HG03108 (cell line): Measurements from ENCODE around the gene FAF1.

Experiments used
- ATAC-seq: cut with Tn5 transposase; IDR thresholded peaks from one replicate; pipeline ENCODE4 v1.9.1; 2021; ENCODE audit warnings: moderate library complexity; ENCODE audit not compliant: unreplicated experiment

The FAF1 gene

GRCh38 chr1:50450861-50451653 is 509.0 kb downstream of the FAF1 start:
- ATAC-seq, result no peak

DNA sequence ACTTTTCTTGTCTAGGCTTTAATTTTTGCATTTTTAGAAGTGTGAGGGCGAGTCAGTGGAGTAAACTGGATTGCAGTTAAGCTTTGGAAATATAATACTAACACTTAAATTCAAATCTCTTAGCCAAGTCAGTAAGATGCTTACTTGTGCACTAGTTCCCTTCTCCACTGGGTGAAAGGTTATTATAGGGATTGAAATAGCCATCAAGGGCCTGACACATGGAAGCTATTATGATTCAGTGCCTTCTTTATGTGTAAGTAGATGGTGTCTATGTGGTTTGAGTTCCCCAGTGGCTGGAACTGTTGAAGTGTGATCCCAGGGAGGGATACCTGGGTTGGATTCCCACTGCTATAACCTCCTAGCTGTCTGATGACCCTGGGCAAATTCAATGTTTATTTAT is 512.1 kb downstream of the FAF1 start:
- no peak for ATAC-seq

- ATAC-seq, result no peak
Observed at GRCh38 chr1:50441183-50441582, 518.9 kb downstream of the FAF1 start.

DNA sequence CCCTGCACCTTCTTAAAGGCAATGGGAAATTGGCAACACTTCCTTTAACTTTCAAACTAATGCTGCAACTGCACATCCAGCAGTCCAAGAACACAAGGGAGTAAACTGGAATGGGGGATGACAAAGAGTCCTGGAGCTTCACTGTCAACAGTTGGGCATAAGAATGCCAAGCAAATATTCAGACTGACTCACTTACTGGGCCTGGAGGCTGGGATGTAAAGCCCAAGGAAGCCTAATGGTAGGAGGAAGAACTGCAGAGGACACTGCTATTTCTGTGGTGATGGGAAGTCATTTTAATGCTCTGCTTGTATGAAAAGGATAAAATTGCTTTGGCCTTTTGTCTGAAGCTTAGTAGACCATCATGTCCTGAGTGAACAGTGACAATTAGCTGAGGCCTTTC is 521.1 kb downstream of the FAF1 start:
- ATAC-seq, result no peak

- ATAC-seq, result no peak
Observed at GRCh38 chr1:50436489-50436888, 523.6 kb downstream of the FAF1 start.

- ATAC-seq, result no peak
Observed at GRCh38 chr1:50430010-50430405, 530.1 kb downstream of the FAF1 start.

DNA sequence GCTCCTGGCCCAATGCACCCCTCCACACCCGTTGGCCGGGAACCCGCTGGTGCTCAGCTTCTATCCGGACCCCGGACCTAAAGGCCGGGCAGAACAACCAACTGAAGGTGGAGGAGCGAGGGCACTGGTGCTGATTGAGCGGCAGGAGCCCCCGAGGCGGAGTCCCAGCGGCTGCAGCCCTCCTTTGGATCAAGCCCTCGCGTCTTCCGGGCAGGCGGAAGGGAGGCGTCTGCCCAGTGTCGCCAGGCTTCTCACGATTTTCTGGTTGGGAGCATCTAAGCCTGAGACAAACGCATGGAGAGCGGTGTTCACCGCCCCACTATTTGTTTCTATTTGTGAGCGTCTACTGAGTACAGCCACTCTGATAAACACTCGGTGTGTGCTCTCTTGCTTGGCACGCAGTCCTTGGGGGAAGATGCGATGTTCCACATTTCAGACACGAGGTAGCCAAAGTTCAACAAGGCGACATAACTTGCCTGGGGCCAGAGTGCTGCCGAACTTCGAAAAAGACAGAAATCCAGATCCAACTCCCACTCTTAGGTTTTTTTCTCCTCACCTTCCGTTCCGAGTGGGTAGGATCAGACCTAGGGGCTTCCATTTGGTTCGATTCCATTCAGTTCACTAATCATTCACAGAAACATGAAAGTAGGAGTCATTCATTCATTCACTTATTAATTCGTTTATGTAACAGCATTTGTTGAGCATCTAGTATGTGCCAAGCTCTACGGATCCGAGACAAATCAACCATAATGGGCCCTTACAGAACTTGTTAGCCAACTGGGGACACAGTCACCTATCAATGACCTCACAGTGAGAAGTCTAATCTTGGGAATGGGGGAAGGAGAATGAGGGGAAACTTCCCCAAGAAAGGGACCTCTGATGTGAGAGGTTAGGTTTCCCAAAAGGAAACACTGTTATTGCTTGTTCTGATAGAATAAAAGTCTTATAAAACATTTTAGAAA is 532.0 kb downstream of the FAF1 start:
- no peak for ATAC-seq

GRCh38 chr1:50427086-50427817 is 532.8 kb downstream of the FAF1 start:
- no peak for ATAC-seq

GRCh38 chr1:50426702-50427085 is 533.4 kb downstream of the FAF1 start:
- no peak for ATAC-seq

GRCh38 chr1:50426108-50426700 is 533.9 kb downstream of the FAF1 start:
- ATAC-seq, result no peak

DNA sequence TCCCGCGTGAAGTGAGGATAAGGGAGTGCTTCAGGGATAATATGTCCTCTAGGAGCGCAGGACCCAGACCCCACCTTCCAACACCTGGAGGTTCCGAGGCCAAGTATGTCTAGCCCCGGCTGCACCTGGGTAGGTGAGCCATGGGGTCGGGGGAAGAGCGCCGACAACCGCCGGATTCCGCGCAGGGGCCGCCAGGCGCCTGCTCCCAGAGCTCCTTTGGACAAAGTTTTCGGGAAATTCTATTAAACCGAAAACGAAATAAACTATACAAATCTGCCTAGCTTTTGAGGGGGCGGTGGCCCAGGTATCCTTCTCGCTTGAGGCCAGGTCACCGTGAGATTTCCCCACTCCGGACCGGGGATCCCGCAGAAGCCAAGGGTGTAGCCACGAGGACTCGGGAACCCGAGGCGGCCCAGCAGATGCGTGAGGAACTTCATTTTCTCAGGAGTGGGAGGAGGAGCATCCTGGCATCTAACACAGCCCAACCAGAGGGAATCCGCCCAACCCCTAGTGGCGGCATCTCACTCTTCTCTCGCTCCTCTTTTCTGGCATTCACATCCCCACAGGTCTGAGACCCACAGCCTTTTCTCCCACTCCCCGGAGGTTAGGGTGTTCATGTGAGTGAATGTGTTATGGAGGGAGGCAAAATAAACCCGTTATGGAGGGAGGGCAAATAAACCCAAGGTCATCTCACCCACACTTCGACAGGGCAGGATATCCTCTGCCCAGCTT is 534.5 kb downstream of the FAF1 start:
- no peak for ATAC-seq

GRCh38 chr1:50424884-50425375 is 535.1 kb downstream of the FAF1 start:
- ATAC-seq, result no peak

GRCh38 chr1:50424045-50424883 is 535.8 kb downstream of the FAF1 start:
- no peak for ATAC-seq

DNA sequence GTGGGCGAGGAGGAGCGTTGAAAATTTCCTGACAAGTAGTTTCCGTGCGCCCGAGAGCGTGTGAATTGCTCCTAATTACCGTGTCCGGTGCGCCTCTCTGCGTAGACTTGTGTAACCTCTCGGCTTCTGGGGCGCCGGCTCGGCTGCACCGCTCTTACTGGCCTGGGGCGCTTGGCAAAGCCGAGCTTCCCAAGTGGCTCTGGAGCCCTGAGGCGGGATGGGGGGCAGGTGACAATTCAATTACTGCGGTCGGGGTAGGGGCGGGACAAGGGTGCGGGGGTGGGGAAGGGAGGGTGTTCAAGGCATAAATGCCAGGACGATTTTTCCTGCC is 536.4 kb downstream of the FAF1 start:
- ATAC-seq, result no peak

GRCh38 chr1:50422946-50423669 is 537.0 kb downstream of the FAF1 start, which contains the start of gene DMRTA2:
DMRTA2 (minus strand) TSS chr1:50423443; CDS start chr1:50421536, 1,907 bp downstream.
- no peak for ATAC-seq

GRCh38 chr1:50422675-50422945 is 537.5 kb downstream of the FAF1 start:
- no peak for ATAC-seq

DNA sequence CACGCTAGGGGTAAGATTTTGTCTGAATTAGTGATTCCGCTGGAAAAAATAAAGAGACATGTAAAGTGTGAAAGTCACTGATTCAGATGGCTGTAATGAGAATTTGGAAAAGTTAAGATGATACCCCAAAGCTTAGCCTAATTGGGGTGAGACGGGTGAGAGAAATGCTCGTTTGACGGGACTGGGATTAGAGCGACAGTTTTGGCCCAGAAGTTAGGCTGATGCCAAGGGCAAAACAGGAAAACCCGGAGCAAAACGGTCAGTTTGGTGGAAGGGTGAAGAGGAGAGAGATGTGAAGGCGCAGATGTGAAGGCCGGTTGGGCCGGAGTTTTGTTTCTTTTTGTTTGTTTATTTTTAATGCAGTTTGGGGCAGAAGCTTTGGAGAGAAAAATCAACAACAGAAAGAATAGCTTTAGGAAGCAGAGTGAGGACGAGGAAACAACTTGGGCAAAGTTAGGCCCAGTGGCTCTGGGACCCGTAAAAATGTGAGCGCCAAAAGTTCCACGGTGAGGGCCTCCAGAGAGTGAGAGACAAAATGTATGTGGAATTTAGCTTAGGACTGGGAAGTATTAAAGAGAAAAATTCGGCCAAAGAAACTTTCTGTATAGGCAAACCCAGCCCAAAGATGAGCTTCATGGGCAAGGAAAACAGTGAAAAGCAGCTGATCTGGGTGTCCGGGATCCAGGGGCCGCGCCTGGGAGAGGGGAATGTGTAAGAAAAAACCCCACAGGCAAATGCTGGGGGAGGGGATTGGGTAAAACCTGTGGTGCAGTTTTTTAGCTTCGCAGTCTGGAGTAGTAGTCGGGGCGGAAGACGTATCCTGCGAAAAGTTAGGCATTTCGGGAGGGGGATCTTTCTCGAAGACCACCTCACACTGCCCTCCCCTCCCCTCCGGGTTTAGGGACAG is 538.0 kb downstream of the FAF1 start:
- no peak for ATAC-seq

DNA sequence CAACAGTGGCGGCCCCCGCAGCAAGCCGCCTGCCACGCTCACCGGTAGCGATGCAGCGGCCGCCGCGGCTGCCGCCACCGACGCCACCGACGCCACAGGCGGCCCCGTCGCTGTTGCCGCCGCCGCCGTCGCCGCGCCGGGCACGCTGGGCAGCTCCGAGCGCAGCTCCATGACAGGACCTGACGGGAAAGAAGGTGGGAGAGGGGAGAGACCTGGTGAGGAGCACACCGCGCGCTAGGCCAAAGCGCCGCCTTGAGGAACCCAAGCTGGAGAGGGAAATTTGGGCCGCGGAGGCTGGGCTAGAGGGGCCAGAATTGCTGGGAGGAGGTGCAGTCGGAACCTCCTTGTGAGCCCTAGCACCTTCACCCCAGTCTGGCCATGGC is 538.7 kb downstream of the FAF1 start:
- no peak for ATAC-seq
